GM18867 (cell line): ENCODE results near the gene MT1E.
"Not testable (repeated sequence)": the region's sequence is repeated elsewhere in the genome, so short reads cannot be mapped to it uniquely, and the experiment has no call there.

ENCODE experiments used
- ATAC-seq: cut with Tn5 transposase; IDR thresholded peaks from one replicate; pipeline ENCODE4 v1.9.1; 2021; ENCODE audit warnings: mild to moderate bottlenecking, moderate library complexity; ENCODE audit not compliant: unreplicated experiment

The MT1E gene

DNA sequence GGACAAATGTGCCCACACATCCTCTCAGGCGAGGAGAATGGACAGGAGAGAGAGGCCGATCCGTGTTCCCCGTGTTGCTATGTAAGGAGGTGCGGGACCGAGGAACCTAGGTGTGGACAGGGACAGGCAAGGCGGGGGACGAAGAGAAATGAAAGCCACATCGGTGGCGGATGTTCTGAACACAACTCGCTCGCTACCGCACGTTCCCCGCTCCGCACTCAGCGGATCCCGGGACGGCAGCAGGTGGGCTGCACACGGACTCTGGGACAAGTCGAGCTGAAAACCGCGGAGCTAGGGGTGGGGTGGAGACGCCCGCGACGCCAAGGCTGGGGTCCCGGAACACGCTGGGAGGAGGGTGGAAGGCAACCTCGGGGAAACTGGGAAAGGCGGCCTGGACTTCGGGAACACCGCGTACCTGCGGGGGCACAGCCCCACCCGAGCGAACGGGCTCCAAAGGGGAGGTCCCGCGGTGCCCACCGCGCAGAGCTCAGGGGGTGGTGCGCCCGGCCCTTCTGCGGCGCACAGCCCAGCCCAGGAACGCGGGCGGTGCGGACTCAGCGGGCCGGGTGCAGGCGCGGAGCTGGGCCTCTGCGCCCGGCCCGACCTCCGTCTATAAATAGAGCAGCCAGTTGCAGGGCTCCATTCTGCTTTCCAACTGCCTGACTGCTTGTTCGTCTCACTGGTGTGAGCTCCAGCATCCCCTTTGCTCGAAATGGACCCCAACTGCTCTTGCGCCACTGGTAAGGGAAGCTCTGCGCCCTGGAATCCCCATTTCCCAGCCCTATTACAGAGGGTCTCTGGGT is at the start of gene MT1E:
Gene MT1E (plus strand): TSS at position 642 of the 803 bp plus-strand sequence. CDS start 71 bp downstream, at position 713.
- peak; percentile 67 for ATAC-seq

DNA sequence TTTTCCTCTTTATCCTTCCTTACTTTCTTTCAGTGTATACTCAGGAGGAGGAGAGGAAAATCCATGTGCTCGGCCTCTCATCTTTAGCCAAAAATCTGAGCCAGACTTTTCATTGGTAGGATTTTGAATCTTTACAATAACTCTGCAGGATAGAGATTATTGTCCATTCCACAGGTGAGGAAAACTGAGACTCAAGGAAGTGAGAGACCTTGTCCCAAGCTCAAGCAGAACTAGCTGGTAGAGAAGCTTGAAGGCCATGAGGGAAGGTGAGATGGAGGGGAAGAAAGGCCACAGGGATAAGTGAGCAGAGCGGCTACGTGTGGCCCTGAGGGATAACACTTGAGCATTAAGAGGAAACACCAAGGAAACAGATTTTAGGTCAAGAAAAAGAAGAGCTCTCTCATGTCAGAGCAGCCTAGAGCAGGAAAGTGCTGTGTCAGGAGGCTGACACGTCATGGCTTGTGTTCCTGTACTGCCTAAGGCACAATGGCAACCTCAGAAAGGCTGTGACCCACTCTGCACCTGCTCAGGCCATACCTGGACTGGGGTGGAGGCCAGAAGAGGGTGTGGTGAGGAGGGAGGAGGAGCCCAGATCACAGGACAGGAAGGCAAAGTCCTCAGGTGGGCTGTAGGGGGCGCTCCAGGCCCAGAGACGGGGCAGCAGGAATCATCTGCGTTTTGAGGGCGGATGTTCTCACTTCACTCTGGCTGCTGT is 48.8 kb upstream of the MT1E start:
- ATAC-seq = peak; percentile 92

DNA sequence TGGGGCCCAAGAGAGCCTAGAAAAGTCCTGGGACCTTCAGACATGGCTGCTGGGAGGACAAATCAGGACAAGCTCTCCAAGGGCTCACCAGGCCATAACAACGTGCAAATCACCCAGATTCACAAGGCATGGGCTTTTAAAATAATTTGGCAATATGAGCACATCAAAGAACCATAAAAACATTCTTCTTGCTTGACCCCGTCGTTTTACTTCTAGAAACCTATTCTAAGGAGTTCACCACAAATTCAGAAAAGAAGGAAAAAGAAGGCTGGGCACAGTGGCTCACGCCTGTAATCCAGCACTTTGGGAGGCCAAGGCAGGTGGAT is 48.3 kb upstream of the MT1E start:
- no peak for ATAC-seq

DNA sequence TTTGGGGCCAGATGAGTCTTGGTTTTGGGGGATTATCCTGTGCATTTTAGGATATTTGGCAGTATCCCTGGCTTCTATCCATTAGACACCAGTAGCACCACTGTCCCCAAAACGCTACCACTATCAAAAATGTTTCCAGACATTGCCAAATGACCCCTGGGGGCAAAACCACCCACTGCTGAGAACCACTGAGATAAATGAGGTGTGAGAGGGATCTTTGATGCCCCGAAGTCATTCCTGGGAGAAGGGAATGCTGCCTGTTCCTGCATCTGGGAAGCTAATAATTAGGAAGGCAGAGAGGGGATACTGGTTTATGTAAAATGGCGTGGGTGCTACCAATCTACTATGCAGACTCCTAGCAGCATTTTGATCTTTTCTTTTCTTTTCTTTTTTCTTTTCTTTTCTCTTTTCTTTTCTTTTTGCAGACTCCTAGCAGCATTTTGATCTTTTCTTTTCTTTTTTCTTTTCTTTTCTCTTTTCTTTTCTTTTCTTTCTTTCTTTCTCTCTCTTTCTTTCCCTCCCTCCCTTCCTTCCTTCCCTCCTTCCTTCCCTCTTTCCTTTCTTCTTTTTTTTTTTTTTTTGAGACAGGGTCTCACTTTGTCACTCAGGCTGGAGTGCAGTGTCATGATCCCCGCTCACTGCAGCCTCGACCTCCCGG is 45.1 kb upstream of the MT1E start:
- ATAC-seq = no peak

DNA sequence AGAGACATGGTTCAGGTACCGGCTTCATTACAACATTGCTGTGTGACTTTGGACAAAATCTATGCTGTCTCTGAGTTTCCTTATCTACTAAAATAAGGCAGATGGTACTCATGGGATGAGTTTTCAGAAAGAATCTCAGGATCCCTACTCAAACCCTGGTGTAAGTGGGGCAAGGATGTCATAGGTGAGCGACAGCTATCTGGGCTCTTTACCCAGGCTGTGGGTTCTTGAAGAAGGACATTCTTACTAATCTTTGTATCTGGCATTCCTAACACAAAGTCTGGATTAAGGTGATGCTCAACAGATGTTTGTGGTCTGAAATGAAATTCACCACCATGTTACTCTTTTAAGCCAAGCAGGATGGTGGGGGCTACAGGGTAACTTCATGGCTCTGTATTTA is 42.7 kb upstream of the MT1E start:
- not testable (repeated sequence) for ATAC-seq

DNA sequence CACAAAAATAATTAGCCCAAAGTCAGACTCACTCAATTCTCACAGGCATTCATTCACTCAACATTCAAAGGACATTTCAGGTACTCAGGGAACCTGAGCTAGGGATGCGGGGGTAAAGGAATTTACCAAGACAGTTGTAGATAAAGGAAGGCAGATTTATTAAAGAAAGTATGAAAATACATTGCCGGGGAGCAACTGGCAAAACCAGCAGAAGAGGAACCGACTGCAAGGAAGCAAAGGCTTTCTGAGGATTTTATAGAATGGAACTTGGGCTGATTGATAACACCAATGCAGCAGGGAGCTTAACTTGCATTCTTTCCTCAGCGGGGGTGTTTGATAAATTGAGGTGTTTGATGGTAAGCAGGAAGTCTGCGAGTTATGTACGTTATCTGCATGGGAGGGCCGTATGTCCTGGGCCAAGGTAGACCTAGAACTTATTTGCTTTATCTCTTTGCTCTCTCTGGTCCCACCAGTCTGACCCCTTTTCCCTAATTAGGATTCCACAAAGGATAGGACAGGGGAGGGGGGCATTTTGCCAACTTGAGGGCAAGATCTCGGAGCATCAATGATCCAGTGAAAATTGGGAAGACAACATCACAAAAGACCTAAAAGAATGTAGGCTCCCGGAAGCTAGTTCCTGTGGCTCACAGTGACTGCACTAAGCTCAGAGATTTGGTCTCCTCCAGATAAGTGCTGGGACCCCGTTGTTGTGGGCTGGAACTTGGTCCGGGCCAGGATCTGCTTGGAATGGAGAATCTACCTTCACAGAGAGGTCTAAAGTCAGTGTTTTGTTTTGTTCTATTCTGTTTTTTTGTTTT is 42.0 kb upstream of the MT1E start:
- ATAC-seq = no peak

DNA sequence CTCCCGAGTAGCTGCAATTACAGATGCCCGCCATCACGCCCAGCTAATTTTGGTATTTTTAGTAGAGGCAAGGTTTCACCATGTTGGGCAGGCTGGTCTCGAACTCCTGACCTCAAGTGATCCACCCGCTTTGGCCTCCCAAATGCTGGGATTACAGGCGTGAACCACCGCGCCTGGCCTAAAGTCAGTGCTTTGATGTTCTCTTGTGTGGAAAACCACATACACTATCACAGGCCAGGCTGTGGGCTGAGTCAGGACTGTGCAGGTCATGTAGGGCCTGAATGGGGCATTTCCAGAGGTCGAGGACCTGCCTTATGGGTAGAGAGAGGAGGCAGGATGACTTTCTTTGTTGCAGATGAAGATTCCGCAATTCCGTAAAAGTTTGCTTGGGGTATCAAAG is 41.3 kb upstream of the MT1E start:
- no peak for ATAC-seq

DNA sequence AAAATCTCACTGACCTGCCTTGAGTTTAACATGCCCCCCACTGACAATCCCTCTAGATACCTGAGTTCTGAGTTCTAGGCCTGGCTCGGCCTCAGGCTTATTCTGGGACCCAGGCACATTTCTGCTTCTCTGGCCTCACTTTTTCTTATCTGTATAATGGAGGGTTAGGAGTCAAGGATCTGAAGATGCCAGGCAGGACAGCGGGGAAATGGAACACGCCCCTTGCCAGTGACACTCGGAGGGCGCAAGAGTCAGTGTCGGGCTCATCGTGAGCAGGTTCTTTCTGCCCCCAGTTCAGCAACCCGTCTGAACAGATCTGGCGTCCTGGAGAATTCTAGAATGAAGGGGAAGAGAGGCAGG is 36.8 kb upstream of the MT1E start:
- no peak for ATAC-seq

DNA sequence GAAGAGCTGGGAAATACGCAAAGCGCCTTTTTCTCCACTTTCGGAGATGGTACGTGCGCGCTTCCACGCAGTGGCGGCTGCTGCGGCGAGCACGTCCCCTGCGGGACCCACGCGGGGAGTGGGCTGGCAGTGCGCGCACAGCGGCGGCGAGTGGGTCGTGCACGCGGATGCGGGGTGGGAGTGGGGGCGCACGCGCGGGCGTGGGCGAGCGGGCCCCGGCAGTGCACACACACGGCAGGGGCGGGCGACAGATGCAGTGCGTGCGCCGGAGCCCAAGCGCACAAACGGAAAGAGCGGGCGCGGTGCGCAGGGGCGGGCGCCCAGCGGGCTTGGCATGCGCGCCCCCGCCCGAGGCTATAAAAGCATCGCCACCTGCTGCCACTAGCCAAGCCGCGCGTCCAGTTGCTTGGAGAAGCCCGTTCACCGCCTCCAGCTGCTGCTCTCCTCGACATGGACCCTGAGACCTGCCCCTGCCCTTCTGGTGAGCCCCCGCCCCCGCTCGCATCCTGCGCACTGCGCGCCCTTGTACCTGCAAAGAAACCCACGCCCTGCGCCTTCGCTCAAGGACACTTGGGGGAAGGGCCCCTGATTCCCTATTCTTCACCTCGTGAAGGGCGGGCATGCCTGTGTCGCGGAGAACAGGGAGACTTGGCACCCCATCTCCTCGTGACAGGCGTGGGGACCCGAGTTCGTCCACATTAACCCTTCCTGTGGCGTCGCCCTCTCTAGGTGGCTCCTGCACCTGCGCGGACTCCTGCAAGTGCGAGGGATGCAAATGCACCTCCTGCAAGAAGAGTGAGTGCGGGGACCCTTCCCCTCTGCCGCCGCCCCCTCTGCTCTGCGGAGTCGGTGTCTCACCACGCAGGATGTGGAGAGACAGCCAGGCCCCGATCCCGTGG is 36.2 kb upstream of the MT1E start, which contains the start of gene MT3:
Gene MT3 (plus strand): TSS at position 388 of the 899 bp plus-strand sequence. CDS start 63 bp downstream, at position 451.
- ATAC-seq = no peak

DNA sequence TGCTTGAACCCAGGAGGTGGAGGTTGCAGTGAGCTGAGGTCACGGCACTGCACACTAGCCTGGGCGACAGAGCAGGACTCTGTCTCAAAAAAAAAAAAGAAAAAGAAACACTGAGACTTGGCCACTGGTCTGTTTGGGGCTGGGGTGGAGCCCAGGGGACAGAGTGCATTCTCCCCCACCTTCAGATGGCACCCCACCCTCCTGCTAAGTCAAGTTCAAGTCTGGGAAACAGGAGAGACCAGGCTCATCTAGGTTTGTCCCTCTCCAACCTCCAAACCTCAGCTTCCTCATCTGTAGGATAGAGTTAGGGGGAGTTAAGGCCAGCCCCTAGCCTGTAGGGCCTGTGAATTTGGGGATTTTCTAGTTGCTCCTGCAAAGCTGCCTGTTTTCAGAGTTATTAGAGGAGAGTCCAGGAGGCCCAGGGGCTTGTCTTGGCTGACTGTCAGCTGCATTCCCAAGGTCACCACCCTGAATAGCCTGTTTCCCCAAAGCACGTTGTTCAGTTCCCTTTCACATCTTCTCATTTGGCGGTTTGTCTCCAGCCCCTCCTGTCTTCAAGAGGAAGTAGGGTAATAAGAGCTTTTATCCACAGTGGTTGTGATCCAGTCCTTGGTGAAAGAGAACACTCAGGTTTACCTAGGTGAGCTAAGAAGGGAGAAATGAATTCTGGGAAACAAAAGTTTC is 34.1 kb upstream of the MT1E start:
- ATAC-seq = no peak

DNA sequence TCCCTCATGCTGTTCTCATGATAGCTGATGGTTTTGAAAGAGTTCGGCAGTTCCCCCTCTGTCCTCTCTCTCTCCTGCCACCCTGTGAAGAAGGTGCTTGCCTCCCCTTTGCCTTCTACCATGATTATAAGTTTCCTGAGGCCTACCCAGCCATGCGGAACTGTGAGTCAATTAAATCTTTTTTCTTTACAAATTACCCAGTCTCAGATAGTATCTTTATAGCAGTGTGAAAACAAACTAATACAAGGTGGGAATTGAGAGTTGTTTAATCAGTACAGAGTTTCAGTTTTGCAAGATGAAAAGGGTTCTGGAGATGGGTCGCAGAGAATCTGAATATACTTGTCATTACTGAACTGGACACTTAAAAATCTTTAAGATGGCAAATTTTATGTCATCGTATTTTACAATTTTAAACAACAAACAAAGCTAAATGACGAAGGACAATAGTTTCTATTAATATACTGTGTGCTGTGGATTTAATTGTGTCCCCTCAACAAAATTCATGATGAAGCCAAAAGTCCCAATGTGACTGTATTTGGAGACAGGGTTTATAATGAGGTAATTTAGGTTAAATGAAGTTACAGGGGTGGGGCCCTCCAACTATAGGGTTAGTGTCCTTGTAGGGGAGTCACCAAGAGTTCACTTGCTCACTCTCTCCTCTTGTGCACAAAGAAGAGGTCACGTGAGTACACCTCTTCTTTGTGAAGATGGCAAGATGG is 31.8 kb upstream of the MT1E start:
- ATAC-seq = no peak

DNA sequence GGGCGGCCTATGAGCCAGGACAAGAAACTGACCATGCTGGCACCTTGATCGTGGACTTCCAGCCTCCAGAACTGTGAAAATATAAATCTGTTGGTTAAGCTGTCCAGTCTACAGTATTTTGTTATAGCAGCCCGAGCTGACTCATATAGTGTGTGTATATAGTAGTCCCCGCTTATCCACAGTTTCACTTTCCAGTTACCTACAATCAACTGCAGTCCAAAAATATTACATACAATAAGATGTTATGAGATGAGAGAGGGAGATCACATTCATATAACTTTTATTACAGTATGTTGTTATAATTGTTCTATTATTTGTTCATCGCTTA is 31.3 kb upstream of the MT1E start:
- ATAC-seq = no peak

DNA sequence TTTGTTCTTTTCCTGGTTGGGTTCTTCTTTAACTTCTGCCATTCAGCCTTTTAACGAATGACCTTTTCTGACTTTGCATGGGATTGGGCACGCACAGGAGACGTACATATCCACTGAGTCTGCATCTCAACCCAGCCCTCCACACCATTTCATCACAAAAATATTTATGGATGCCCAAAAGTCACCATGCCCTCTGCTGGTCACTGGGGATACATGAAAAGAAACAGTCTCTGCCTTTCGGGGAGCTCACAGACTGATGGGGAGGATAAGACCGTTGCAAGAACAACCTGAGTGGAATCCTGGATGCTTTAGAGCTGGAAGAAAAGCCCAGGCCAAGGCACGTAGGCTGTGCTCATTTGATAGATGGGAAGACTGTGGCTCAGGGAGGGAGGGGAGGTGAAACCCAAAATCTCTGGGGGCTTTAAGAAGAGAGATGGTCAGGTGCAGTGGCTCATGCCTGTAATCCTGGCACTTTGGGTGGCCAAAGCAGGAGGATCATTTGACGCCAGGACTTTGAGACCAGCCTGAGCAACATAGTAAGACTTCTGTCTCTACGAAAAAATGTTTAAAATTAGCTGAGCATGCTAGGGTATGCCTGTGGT is 25.1 kb upstream of the MT1E start:
- ATAC-seq = peak; percentile 59

DNA sequence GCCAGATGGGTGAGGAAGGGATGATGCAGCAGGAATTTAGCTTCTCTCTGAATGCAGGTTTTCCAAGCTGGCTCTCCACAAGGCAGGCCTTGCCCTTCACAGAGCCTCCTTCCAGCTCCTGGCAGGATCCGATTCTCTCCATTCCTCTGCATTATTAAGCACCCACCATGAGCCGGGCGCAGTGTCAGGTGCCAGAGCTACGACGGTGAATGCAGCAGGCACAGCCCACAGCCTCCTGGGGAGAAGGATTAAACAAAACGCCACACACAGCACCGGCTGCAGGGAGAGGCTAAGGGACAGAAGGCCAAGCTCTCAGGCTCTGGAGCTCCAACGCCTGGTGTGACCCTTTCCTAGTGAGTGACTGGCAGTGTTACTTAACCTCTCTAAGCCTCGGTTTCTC is 24.3 kb upstream of the MT1E start:
- no peak for ATAC-seq

DNA sequence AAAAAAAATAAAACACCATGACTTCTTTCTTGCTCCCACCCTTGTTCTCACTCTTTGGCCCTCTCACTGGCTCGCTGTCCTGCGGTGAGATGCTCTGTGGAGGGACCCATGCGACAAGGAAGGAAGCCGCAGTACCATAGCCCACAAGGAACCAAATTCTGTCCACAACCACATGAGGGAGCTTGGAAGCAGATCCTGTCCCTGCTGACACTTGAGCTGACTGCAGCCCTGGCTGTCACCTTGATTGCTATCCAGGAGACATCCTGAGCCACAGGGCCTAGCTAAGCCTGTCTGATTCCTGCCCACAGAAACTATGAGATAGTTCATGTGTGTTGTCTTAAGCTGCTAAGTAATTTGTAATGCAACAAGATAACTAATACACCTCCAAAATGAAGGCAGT is 22.0 kb upstream of the MT1E start:
- ATAC-seq = no peak

DNA sequence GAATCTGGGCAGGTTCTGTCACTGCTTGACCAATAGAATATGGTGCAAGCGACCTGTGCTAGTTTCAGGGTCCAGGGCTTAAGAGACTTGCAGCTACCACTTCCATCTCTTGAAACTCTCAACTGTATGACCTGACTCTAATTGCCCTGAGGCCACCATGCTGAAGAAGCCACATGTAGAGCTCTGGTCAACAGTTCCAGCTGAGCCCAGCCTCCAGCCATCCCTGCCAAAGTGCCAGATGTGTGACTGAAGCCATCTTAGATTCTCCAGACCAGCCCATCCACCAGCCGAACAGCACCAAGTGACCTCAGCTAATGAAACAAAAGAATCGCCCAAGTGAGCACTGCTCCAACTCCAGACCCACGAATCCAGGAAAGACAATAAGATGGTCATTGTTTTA is 20.6 kb upstream of the MT1E start:
- no peak for ATAC-seq

DNA sequence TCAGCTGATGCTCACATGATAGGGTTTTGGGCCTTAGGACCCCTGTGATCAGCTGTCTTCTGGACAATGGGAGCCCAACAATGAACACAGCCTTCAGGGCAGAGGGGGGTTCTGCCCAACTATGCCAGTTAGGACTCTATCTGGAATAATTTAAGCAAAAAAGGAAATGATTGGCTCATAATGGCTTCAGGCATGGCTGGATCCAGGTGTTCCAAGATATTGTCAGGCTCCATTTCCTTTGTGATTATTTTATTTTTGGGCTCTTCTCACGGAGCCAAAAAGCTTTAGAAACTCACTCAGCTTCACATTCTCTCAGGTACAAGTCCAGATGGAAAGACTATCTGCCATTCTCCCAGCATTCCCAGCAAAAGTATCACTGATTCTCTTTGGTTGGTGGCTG is 20.1 kb upstream of the MT1E start:
- no peak for ATAC-seq

DNA sequence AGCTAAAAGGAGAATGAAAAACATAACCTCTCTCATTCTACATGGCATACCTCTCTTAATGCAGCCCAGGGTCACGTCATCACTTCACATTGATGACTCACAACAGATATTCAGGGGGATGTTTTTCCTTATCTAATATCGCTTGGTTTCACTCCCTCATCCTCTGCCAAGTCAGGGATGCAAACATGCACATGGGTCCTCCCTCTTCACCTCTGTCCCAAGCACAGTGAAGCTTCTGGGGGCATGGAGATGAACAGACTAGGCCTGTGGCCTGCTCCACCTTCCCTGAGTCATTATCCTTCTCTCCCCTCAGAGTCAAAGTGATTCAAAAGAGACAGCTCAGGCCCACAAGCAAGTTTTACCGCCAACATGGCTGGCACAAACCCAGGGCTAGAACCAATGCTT is 19.5 kb upstream of the MT1E start:
- ATAC-seq = no peak
